Activated CD8-positive, alpha-beta memory T cell treated with anti-CD3 and anti-CD28 coated beads, Interleukin-2, amount 50 U/mL, for 1 hour (primary cell): ENCODE data around the gene C1orf50.
A peak's percentile ranks its signal among the peaks of the same experiment; 100 is the strongest.
"Not testable (repeated sequence)": the region's sequence is repeated elsewhere in the genome, so short reads cannot be mapped to it uniquely, and the experiment has no call there.

Experiments
- DNase-seq: peaks from one replicate; pipeline ENCODE4 v3.0.0-alpha.2; 2020; ENCODE audit errors: extremely low read depth

C1orf50 gene

DNA sequence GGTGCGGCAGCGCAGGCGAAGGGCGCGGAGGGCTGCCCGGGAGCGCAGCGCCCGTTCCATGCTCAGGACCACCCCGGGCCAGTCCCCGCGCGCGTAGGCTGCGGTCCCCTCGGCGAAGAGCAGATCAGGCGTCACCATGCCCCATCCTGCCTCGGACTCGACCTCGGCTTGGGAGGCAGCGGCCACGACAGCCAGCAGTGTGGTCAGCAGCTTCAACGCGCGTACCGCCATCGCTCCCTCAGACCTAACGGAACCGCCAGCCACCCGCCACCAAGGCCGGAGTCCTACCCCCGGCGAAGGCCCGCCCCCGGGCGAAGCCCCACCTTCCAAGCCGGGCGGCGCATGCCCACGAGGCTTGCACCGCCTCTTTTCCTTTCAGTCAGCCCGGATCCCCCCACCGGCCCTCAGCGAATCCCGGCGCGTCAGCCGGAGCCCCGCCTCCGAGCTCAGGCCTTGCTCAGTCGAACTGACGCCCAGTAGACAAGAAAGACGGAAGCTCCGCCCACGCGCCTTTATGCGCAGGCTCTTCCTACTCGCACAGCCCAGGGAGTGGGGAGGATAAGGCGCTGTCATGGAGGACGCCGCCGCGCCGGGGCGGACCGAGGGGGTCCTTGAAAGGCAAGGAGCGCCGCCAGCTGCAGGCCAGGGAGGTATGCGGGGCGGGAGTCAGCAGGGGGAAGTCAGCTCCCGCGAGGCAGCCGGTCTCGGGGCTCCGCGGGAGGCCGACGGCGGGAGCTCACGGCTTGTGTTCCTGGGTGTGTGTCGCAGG lies at the start of gene C1orf50, which contains the start of gene P3H1:
C1orf50 (plus strand) TSS at position 509 of the 769 bp plus-strand sequence; CDS start at position 572, 63 bp downstream.
P3H1 (minus strand) TSS at position 288 of the 769 bp plus-strand sequence; CDS start at position 231, 57 bp downstream.
- peak; percentile 97 for DNase-seq

DNA sequence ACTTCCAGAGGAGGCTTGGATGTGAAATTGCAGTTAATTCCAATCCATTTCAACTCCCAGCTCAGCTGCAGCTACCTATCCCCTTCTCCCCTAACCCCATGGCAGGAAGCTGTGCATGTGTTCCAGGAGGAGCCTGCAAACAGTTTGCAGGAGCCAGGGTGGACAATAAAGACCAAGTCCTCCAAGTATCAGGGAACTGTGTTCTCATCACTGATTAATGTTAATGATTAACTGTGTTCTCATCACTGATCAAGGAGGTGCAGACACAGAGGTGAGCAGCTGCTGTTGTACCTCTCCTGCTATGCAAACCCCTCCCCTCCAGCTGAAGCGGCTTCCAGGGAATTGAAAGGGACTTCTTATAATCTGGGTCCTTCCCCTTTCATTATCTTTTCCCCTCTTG lies 46.2 kb upstream of the C1orf50 start:
- no peak for DNase-seq

DNA sequence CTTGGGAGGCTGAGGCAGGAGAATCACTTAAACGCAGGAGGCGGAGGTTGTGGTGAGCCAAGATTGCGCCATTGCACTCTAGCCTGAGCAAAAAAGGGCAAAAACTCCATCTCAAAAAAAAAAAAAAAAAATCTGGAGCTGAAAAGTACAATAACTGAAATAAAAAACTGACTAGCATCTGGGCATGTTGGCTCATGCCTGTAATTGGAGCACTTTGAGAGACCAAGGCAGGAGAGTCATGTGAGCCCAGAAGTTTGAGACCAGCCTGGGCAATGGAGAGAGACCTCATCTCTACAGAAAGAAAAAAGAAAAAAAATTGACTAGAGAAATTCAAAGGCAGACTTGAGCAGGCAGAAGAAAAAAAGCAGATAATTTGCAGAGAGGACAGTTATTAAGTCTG lies 45.1 kb upstream of the C1orf50 start:
- no peak for DNase-seq

DNA sequence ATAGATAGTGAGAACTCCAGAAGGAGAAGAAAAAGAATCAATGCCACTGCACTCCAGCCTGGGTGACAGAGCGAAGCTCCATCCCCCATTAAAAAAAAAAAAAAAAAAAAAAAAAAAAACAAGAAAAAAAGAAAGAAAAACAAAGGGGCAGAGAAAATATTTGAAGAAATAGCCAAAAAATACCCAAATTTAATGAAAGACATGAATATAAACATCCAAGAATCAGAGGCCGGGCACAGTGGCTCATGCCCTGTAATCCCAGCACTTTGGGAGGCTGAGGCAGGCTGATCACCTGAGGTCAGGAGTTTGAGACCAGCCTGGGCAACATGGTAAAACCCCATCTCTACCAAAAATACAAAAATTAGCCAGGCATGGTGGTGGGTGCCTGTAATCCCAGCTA lies 44.6 kb upstream of the C1orf50 start:
- DNase-seq = not testable (repeated sequence)

DNA sequence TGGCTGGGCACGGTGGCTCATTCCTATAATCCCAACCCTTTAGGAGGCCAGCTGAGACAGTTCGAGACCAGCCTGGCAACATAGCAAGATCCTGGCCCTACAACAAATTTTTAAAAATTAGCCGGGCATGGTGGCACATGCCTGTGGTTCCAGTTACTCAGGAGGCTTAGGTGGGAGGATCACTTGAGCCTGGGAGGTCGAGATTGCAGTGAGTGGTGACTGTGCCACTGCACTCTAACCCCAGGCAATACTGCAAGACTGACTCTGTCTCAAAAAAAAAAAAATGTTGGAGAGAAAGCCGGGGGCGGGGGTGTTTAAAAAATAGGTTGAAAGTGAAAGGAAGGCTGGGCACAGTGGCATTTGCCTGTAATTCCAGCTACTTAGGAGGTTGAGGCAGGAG lies 43.5 kb upstream of the C1orf50 start:
- no peak for DNase-seq

DNA sequence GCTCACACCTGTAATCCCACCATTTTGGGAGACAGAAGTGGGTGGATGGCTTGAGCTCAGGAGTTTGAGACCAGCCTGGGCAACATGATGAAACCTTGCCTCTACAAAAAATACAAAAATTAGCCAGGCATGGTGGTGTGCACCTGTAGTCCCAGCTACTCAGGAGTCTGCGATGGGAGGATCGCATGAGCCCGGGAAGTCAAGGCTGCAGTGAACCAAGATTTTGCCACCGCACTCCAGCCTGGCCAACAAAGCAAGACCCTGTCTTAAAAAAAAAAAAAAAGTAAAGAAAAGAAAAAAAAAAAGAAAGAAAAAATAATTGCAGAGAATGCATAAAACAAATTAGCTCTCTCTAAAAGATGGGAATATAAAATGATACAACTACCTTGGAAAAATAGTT lies 41.2 kb upstream of the C1orf50 start:
- not testable (repeated sequence) for DNase-seq

DNA sequence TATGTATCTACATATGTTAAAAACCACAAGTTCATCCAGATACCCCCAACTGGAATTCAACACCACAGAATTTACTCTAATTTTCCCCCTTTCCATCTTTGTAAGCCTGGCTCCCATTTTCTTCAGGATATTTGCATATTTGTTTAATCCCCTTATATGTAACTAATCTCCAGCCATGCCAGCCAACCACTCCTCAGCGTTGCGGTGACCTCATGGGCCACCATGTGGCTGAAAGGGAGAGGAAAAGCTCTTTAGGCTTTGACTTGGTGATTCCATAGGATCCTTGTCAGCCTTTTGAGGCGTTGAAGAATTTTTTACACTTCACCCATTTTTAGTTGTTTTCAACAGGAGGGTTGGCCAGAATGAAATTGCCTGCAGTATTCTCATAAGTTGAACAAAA lies 37.0 kb upstream of the C1orf50 start:
- no peak for DNase-seq

DNA sequence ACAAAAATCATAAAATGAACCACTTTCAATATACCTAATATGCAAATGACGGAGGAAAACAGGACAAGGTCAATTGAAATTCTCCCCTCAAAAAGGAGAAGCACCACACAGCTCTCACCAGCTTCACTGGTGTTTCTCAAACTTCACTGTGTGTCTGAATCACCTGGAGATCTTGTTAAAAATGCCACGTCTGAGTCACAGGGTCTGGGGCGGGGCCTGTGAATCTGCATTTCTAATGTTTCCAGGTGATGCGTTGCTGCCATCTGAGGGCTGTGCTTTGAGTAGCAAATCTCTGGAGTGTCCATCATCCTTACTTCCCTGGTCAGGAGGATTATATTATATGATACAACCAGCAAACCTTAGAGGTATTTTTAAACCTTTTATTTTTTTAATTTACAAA lies 36.1 kb upstream of the C1orf50 start:
- no peak for DNase-seq

DNA sequence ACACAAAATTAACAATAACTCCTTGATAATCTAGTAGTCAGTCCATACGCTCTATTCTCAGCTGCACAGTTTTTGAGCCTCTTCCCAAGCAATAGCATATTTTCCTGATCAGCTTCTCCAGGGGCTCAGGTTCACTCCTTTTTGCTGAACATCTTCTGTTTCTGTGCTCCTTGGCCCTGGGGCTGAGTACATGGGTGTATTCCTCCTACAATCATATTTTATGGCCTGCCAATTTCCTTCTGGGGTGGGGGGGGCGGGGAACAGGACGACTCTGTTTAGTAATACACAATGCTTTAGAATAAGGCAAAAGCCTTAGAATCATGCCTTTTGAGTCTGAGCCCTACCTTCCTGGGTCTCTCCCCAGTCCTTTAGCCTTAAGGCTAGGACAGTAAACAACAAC lies 35.5 kb upstream of the C1orf50 start:
- DNase-seq = no peak

DNA sequence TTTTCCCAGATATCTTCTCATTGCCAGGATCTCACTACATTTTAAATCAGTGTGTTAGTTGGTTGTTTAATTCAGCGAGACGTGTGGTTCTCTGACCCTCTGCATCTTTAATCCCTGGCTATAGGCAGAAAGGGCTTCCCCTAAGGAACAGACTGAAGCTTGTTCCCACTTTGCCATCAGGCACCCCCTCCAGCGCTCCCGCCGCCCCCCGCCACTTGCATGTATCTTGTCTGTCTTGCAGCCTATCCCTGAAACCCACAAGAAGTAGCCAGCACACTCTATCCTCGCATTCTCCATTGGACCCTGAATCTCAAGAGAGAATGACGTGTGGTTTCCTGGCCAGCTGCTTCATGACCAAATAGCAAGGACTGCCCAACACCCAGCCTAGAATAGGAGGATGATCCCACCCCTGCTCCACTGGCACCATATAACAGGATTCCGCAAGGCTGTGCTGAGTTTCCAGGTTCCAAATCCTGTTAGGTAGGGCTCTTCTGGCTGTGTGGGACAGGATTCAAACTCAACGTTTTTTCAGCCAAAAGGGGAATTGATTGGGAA lies 34.8 kb upstream of the C1orf50 start:
- DNase-seq = no peak

DNA sequence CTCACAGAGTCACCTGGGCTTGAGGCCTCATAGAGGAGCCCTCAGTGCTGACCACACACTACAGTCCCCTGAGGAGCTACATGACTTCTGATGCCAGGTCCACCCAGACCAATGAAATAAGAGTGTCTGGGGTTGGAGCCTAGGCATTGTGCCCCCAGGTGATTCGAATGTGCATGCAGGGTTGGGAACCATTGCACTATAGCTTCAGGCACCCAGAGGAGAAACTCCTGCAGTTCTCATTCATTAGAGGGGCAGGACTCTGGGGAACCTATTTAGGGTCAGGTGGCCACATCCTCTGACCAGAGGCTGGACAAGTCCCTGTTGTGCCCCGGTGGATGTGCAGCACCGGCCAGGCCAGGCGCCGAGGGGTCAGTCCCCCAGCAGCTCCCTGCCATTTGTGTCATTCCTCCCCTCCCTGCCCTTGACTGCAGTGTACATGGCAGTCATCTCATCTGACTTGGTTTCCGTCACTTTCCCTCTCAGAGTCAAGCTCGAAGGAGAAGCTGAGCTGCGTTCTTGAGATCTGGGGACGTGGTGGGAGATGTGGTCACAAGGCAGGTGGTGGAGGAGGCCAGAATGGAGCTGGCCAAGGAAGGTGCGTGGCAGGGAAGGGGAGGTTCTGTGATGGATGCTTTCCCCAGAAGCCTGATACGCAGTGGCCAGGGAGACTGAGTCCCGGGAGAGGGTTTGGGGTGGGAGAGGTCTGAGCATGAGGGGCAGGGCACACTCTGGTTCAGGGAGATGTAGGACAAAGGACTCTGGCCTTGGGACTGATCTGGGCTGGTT lies 33.4 kb upstream of the C1orf50 start:
- no peak for DNase-seq

DNA sequence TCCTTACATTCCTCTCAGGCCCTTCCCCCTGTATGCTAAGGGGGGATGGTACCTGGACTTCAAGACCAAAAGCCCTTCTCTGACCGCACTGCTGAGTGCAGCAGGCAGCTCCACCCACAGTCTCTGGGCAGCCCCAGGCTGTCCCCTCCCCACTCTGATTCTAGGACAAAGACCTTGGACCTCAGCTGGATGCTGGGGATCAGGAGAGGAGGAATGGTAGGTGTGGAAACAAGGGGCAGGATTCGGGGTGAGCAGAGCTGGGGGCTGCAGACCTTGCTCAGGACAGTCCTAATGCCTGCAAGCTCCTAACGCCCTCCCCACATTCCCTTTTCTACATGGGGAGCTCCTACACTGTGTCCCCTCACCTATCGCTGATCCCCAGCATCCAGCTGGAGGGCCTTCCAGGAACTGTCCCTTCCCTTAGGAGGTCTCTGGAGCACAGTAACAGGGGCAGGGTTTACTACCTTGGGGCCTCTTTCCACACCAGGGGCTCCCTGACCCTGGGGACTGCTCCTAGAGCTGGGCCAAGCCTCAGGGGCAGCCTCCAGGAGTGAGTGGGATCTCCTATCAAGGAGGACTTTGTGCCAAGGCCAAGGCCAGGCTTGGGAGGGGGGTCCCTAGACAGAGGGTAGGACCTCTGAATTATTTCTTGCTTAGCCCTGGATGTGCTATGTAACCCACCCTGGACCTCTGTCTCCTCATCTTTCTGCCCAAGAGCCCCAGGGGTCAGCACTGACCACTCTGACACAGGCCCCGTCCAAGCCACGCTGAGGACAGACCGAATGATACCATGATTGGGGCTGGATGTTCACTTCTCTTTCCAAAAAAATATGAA lies 32.6 kb upstream of the C1orf50 start:
- DNase-seq = no peak

DNA sequence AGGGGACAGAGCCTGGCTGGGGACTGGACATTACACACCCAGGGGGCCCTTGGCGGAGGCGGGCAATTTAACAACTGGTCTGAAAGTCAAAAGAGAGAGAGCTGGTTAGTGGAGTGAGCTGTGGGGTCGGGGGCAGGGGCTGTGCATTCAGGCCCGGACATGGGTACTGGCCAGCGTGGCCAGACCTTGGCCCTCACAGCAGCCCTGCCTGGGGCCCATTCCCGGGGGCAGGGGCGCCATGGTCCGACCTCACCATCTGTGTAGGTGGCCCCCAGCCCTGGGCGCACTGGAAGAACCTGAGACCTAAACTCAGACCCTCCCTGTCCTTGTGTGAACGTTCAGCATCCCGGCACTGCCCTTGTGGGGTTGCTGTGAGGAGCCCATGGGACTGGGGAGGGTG lies 32.0 kb upstream of the C1orf50 start:
- no peak for DNase-seq

DNA sequence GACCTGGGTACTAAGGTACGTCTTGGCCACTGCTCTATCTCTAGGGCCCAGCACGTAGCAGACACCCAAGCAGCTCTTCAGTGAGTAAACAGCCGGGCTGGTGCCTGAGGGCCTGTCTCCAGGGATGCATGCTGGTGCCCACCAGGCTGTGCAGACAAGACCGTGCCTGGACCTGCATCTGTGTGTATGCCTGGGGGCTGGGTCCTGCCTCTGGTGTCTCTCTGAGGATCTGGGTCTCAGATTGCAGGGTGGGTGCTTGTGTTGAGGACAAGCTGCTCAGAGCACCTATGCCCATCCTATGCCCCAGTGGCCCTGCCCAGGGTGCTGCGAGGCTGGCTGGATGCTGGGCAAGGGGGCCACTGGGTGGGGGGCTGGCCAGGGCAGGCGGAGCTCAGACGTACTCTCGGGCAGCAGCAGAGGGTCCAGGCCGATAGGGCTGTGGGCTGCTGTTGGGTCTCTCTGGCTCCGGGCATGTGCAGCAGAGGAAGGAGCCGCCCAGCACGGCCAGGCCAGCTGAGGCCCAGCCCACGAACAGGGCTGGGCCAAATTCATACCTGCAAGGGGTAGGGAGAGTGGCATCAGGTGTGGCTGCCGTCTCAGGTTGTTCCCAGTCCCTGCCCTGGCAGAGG lies 31.5 kb upstream of the C1orf50 start:
- no peak for DNase-seq

DNA sequence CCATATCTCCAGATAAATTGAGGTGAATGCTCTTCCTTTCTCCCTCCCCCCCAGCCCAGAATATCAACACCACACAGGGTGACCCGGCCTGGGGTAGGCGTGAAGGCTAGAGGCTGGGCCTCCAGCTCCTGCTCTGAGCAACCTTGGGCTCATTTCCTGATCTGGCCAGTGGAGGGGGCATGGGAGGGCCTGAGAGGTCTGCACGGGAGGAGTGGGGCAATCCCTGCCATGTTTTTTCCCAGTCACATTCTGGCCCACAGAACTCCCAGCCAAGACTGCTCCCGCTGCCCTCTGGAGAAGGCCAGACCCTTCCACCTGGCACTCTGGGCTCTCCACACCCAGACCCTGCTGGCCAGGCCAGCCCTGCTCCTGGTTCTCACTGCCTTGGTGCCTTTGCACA lies 30.9 kb upstream of the C1orf50 start:
- no peak for DNase-seq

DNA sequence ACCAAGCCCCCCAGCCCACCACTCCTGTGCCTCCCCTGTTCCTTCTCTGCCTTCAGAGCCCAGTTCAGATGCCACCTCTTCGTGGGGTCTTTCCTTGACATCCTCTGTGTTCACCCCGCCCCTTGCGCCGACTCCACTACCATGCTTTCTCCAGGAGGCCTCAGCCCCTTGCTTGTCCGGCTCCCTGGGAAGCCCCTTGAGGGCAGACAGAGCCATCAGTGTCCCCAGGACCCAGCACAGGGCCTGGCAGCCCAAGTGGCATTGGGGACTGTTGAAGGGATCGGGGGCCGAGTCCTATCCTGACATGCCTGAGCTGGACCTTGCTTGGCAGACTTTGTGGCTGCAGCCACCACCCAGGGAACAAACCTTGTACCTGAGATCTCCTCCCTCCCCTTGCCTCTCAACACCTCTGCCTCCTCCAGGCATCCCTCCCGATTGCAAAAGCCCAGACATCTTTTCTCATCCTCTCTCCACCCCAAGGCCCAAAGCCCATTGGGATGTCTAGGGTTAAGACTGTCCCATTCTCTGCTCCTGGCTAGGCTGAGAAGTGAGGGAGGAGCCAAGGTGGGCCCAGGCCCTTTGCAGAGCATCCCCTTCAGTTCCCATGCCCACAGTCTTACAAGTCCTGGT lies 30.4 kb upstream of the C1orf50 start:
- DNase-seq = no peak

DNA sequence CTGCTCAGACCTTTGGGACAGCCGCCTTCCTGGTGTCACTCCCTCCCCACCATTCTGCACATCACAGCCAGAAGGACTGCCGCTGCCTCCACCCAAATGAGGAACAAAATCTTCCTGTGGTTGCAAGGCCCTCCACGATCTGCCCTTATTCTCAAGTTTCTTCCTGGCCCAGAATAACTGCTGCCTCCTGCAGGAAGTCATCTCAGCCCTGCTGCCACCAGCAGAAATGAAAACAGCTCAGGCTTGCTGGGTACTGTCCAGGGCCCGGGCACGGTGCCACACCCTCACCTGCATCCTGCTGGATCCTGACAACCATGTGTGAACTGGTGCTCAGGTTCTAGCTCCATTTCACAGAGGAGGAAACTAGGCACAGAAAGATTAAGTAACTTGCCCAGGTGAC lies 29.8 kb upstream of the C1orf50 start:
- DNase-seq = no peak

DNA sequence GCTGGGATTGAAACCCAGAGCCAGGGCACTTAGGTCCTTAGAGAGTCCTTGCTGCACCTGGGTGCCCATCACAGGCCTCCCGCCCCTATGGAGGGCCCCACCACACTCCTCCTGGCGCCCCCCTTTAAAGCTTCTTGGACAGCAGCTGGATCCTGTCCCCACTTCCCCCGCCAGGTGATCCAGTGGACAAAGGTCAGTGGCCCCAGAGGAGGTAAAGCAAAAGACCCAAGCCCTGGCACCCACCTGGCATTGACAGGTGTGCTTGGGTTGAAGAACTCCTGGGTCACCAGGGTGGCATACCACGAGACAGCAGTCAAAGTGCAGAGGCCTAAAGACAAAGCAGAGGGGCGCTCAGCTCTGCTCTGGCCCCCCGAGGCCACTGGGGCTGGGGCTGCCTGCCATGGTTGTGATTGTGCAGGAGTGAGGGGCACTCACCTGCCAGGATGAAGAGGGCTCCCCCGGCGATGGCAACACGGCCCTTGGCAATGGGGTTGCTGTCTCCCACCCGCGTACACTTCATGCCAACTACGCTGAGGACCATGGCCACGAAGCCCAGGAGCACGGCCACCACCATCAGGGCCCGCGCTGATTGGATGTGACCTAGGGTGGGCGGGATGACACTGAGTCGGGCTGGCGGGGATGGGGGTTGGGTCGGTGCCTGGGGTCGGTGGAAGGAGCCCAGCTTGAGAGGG lies 28.9 kb upstream of the C1orf50 start:
- no peak for DNase-seq

DNA sequence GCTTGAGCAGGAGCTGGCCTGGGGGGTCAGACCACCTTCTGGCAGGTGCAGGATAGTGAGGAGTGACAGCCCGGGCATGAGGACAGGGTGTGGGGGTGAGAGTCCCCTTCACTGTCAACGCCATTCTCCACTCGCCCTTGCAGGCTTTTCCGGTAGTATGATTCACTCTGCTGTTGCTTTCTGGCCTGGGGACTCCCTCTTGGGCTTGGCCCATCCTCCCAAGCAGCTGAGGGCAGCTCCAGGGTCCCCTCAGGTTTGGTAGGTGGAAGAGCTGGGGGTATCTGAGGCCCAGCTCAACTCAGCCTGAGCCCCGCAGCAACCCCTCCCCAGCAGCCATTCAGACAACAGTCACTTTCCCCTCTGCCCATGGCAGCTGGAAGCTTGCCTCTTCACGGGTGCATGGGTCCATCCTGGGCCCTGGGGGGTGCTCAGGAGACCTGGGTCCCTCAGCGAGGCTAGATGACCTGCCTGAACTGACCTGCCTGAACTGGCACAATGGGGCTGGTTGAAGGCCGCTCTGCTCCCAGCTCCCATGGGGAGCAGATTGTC lies 28.3 kb upstream of the C1orf50 start:
- no peak for DNase-seq
